GM12872 (cell line): ENCODE data around the gene CPA3.
A peak's percentile ranks its signal among the peaks of the same experiment; 100 is the strongest.

Experiments
- TF ChIP-seq, protein P1 (sequence below): IDR thresholded peaks from 3 replicates; pipeline ENCODE4 v1.5.1; 2011; ENCODE audit warnings: low read depth, mild to moderate bottlenecking, low read length, moderate library complexity; ENCODE audit not compliant: insufficient read depth

The CPA3 gene

DNA sequence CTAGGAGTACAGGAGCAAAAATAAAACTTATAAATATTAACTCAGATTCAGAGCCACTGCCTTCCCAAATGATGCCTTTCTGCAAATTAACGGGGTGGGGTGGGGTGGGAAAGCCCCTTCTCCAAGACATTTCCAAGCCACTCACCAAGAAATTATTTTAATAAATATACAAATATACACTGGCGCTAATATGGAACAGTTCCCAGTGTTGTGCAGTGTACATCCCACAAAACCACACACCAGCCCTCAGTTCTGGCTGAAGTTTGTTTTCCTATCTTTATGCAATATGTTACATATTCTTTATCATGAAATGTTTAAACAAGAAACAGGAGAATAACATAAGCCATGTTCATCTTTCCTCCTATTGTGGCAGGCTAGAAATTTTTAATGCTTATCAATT, 73.2 kb downstream of the CPA3 start:
- TF ChIP-seq, protein P1, sequence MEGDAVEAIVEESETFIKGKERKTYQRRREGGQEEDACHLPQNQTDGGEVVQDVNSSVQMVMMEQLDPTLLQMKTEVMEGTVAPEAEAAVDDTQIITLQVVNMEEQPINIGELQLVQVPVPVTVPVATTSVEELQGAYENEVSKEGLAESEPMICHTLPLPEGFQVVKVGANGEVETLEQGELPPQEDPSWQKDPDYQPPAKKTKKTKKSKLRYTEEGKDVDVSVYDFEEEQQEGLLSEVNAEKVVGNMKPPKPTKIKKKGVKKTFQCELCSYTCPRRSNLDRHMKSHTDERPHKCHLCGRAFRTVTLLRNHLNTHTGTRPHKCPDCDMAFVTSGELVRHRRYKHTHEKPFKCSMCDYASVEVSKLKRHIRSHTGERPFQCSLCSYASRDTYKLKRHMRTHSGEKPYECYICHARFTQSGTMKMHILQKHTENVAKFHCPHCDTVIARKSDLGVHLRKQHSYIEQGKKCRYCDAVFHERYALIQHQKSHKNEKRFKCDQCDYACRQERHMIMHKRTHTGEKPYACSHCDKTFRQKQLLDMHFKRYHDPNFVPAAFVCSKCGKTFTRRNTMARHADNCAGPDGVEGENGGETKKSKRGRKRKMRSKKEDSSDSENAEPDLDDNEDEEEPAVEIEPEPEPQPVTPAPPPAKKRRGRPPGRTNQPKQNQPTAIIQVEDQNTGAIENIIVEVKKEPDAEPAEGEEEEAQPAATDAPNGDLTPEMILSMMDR, result no peak

DNA sequence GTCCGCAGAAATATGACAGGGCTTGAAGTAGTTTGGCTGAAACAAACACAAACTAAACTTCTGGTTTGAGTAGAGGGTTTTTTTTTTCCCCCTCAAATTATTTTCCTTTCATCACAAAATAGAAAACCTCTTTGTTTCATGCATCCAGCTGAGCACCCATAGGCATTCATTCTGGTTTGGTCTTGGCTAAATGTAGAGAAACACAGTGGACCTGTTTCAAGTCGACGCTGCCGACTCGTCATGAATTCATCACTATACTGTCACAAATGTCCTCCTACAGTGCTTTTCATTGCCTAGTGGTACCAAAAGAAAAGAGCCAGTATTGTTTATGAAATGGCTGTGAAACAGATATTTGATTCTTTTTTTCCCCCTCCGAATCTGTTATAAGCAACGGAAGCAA, 73.8 kb downstream of the CPA3 start:
- TF ChIP-seq, protein P1, result no peak

DNA sequence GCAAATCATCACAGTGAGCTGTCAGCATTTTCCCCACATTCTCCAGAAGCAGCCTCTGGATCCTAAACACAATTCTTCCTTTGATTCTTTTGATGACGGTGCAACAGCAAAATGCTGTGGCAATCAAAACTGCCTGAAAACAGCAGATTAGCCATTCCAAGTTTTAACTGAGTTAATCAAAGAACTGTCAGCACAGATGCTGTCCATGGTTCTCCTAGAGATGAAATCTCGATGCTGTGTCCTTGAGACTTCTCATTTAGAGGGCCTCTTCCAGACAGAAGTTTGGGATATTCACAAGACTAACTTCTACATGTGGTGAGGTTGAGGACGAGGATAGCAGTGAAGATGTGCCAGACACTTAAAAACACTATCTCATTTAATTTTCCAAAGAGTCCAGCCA, 75.9 kb downstream of the CPA3 start:
- TF ChIP-seq, protein P1, result no peak

DNA sequence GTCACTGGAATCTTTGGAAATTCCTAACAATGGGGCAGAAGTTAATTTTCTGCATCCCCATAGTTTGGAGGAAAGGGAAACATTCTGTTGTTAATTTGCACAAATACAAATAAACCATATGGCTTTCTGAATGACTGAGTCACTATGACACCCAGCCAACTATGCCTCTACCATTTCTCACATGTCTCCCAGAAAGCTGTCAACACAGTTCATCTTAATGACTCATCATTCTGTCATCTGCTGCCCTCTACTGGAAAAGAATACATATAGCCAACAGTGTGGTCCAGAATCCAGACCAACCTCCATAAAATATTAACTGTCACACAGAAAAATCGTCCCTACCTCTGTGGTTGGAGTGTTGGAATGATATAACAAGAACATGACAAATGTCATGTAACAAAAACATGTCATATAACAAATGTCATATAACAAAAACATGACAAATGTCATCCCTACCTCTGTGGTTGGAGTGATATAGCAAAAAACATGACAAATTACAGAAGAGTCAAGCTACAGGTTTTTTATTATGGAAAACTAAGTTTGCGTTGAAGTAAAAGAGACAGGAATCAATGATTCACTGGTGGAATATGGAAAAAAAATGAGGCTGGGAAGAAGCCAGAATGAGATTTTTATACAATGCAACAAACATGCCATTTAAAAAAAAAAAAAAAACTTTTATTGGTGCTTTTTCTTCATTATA, 78.6 kb downstream of the CPA3 start:
- TF ChIP-seq, protein P1, result peak; percentile 62

DNA sequence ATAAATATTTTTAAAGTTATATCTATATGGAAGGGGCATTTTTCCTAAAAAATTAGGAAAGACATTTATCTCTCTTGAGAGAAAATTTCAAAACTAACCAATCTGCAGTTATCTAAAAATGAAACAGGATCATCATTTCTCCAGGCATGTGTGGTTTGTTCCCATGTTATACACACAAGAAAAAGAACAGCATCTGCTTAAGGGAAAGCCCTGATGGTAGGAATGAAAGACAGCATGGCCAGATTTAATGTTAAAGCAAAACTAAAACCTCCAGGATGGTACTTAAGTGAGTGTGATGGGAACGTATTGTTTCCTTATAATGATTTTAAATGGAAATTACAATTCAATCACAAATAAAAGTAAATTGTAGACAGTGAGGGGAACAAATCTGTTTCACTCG, 80.0 kb downstream of the CPA3 start:
- TF ChIP-seq, protein P1, result no peak
